RWPE2 (cell line): ENCODE data around the gene KIRREL2.

Source experiments
- ATAC-seq: fragments of 200-7000 bp; cut with Tn5 transposase; 3 replicates; pipeline ENCODE4 v1.9.1; 2021; ENCODE audit warnings: low read depth
- DNase-seq: peaks from one replicate; pipeline ENCODE4 v3.0.0-alpha.2; 2020; ENCODE audit warnings: low spot score
- H3K27ac ChIP-seq: fragments of 450-650 bp; 2 replicates; pipeline ENCODE4 v1.5.1; 2017; ENCODE audit warnings: mild to moderate bottlenecking; ENCODE audit not compliant: poor library complexity, severe bottlenecking
- H3K27me3 ChIP-seq: fragments of 250-450 bp; sonication (Bioruptor Pico); 2 replicates; pipeline ENCODE4 v1.5.1; 2021; ENCODE audit warnings: mild to moderate bottlenecking, moderate library complexity; ENCODE audit not compliant: insufficient read depth, poor library complexity, severe bottlenecking
- H3K36me3 ChIP-seq: fragments of 250-450 bp; sonication (Bioruptor Pico); 2 replicates; pipeline ENCODE4 v1.5.1; 2020; ENCODE audit warnings: low read depth, mild to moderate bottlenecking, moderate library complexity
- H3K4me1 ChIP-seq: fragments of 250-450 bp; sonication (Bioruptor Pico); 2 replicates; pipeline ENCODE4 v1.5.1; 2021; ENCODE audit warnings: mild to moderate bottlenecking, moderate library complexity; ENCODE audit not compliant: insufficient read depth, poor library complexity, severe bottlenecking
- H3K4me3 ChIP-seq: fragments of 250-450 bp; sonication (Bioruptor Pico); 2 replicates; pipeline ENCODE4 v1.5.1; 2021; ENCODE audit warnings: mild to moderate bottlenecking, moderate library complexity; ENCODE audit not compliant: severe bottlenecking
- H3K9me3 ChIP-seq: fragments of 250-450 bp; sonication (Bioruptor Pico); 2 replicates; pipeline ENCODE4 v1.5.1; 2021; ENCODE audit warnings: mild to moderate bottlenecking, moderate library complexity; ENCODE audit not compliant: severe bottlenecking
- CTCF ChIP-seq: fragments of 450-650 bp; IDR thresholded peaks from one replicate; pipeline ENCODE4 v1.5.1; 2017; ENCODE audit warnings: mild to moderate bottlenecking, moderate library complexity; ENCODE audit not compliant: poor library complexity, severe bottlenecking

The KIRREL2 gene

DNA sequence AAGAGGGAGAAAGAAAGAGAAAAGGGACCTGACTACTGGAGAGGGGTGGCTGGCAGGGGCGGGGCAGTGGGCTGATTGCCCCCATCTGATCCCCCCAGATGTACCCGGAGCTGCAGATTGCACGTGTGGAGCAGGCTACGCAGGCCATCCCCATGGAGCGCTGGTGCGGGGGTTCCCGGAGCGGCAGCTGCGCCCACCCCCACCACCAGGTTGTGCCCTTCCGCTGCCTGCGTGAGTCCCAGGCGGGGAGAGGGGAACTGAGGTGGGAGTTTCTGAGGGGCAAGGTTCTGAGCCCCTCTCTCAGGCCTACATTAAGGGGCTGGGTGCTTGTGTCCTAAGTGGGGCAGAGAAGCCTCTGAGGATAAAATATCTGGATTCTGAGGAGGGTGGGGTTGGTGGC is 14.1 kb downstream of the KIRREL2 start:
- no peak for DNase-seq
- peaks cover 10% of the 10 kb centered on the region for H3K27me3 ChIP-seq
- no peak for ATAC-seq
- TF ChIP-seq CTCF: no peak
- H3K4me1 ChIP-seq: peaks cover 4% of the 10 kb centered on the region
- no peaks in the 10 kb centered on the region for H3K36me3 ChIP-seq
- H3K9me3 ChIP-seq: no peaks in the 10 kb centered on the region
- H3K4me3 ChIP-seq: no peak overlapping the region
- no peak overlapping the region for H3K27ac ChIP-seq

DNA sequence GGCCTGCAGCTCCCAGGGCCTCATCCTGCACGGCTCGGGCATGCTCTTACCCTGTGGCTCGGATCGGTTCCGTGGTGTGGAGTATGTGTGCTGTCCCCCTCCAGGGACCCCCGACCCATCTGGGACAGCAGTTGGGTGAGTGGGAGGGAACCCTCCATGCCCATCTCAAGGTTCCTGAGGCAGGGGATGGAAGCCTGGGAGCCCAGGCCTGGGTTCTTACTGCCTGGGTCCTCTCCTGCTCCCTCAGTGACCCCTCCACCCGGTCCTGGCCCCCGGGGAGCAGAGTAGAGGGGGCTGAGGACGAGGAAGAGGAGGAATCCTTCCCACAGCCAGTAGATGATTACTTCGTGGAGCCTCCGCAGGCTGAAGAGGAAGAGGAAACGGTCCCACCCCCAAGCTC is 14.9 kb downstream of the KIRREL2 start:
- Histone ChIP-seq H3K27ac (no peak overlapping the region), H3K9me3 (no peaks in the 10 kb centered on the region), H3K36me3 (no peaks in the 10 kb centered on the region), H3K4me3 (no peak overlapping the region), H3K4me1 (peaks cover 4% of the 10 kb centered on the region), H3K27me3 (peaks cover 10% of the 10 kb centered on the region)
- no peak for TF ChIP-seq CTCF
- ATAC-seq: no peak
- no peak for DNase-seq

- Histone ChIP-seq H3K4me3 (no peak overlapping the region), H3K4me1 (peaks cover 4% of the 10 kb centered on the region), H3K9me3 (no peaks in the 10 kb centered on the region), H3K36me3 (no peaks in the 10 kb centered on the region), H3K27ac (no peak overlapping the region), H3K27me3 (peaks cover 10% of the 10 kb centered on the region)
- TF ChIP-seq CTCF: no peak
- ATAC-seq (no peak), DNase-seq (no peak)
Observed at GRCh38 chr19:35872180-35872579, 15.5 kb downstream of the KIRREL2 start.

DNA sequence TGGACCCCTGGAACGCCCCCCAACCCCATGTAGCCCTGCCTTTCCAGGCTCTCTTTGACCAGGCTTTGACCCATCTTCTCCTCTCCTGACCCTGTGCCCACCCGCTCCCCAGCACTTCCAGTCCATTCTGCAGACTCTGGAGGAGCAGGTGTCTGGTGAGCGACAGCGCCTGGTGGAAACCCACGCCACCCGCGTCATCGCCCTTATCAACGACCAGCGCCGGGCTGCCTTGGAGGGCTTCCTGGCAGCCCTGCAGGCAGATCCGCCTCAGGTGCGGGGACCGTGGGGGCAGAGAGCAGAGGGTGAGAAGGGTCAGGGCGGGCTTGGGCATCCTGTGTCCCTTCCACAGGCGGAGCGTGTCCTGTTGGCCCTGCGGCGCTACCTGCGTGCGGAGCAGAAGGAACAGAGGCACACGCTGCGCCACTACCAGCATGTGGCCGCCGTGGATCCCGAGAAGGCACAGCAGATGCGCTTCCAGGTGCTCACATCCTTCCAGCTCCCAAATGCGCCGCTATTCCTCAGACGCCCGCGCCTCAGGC is 17.8 kb downstream of the KIRREL2 start:
- ATAC-seq: no peak
- no peaks in the 10 kb centered on the region for H3K36me3 ChIP-seq
- H3K27me3 ChIP-seq: peaks cover 5% of the 10 kb centered on the region

More for the DNA sequence above, 17.8 kb downstream of the KIRREL2 start:
- H3K4me1 ChIP-seq: no peaks in the 10 kb centered on the region
- TF ChIP-seq CTCF: no peak
- no peak overlapping the region for H3K27ac ChIP-seq
- no peaks in the 10 kb centered on the region for H3K9me3 ChIP-seq
- H3K4me3 ChIP-seq: no peak overlapping the region
- DNase-seq: no peak
